ENCODE results near the gene PTPA. TPM values are rescaled to one million over a fixed set of nuclear protein-coding genes. Genes with fewer than 3 reads are reported as not detected.

PTPA gene
- total RNA-seq (2021) (182 and 197 TPM in 2 replicates), Bru-seq, nascent RNA (percentile 67 among the genes with signal in this experiment), BruChase-seq, experiment 1, labeled RNA remaining after a 2-hour chase (percentile 68 among the genes with signal in this experiment), BruChase-seq, experiment 2, labeled RNA remaining after a 6-hour chase (percentile 81 among the genes with signal in this experiment)
- long read RNA-seq, partial matches to known transcripts, result 53 of 62 reads
- long read RNA-seq, other reads (novel, unspliced or antisense), result 1 of 62 reads

DNA sequence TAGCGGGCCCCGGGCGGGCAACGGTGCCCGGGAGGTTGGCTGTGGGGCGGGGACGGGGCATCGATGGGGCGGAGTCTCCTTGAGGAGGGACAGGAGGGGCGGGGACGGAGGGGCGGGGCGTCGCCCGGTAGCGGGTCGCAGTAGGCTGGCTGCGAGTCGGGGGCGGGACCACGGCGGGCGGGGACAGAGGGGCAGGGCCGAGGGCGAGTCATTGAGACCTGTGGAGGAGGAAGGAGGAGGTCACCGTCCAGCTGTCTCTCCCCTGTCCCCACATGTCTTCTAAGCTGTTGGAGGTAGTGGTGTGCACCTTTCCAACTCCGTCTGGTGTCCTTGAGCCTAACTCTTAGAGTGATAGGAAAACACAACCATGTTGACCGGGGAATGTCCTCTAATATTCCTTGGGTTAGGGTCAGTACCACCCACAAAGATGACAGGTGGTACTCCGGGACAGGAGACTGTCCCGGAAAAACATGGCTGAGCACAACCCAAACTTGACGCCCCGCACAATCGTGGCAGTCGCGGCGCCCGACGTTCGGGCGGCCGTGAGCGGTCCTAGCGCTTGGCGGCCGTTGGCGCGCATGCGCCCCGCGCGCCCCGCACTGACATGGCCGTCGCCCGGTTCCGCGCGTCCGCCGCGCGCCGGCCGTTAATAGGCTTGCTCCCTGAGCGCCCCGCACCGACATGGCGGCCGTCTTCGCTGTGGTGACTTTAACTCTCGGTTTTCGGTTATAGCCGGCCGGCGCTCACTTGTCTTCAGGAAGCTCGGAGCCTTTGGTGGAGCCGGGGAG is at the start of gene PTPA, which contains the start of gene CRAT:
PTPA (plus strand) TSS at position 676 of the 788 bp plus-strand sequence. CDS start 186 bp downstream, outside the sequence.
CRAT (minus strand) TSS at position 54 of the 788 bp plus-strand sequence. CDS start 284 bp downstream, outside the sequence.
- intact Hi-C loops (cut with micrococcal nuclease; ENCODE audit: unreplicated experiment), result loop anchor here (1.0 to 5.0 kb wide), 4 partner anchors 30 to 739 kb away; partner anchors contain the start of genes DOLPP1, SH3GLB2 and URM1
- peak; percentile 78 to 96 for DNase-seq
- BruUV-seq (replicated peaks), result TSS peak; percentile 78
- peak within 1 kb of the TSS; percentile 93 for H3K4me3 ChIP-seq
- POLR2A ChIA-PET (ENCODE audit: unreplicated experiment), result interaction anchor here (0.6 to 1.3 kb wide), 2 partner anchors 30 to 298 kb away, joined by 3 read pairs; partner anchors contain the start of gene DOLPP1
- H3K27me3 ChIP-seq (ENCODE audit: insufficient read depth, low read depth), result no peaks in the 10 kb centered on the region
- peaks cover 36% of the 10 kb centered on the region; the same call in 1 of the 2 replicates for H3F3A ChIP-seq (ENCODE audit: insufficient read depth, low read depth)
- CTCF ChIA-PET, result no interaction called here
- H2AFZ ChIP-seq, result peak within 1 kb of the TSS; percentile 98
- H3K4me1 ChIP-seq (replicated peaks; ENCODE audit: insufficient read depth), result peaks cover 24% of the 10 kb centered on the region; the same call in 1 of the 2 replicates
- no peaks in the 10 kb centered on the region for H3K9me2 ChIP-seq (ENCODE audit: insufficient read depth)
- H4K20me1 ChIP-seq (ENCODE audit: insufficient read depth), result no peaks in the 10 kb centered on the region
- TF ChIP-seq, protein P1, sequence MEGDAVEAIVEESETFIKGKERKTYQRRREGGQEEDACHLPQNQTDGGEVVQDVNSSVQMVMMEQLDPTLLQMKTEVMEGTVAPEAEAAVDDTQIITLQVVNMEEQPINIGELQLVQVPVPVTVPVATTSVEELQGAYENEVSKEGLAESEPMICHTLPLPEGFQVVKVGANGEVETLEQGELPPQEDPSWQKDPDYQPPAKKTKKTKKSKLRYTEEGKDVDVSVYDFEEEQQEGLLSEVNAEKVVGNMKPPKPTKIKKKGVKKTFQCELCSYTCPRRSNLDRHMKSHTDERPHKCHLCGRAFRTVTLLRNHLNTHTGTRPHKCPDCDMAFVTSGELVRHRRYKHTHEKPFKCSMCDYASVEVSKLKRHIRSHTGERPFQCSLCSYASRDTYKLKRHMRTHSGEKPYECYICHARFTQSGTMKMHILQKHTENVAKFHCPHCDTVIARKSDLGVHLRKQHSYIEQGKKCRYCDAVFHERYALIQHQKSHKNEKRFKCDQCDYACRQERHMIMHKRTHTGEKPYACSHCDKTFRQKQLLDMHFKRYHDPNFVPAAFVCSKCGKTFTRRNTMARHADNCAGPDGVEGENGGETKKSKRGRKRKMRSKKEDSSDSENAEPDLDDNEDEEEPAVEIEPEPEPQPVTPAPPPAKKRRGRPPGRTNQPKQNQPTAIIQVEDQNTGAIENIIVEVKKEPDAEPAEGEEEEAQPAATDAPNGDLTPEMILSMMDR (conservative IDR thresholded peaks at IDR 0.05), result no peak
- no peak for TF ChIP-seq EZH2 (IDR thresholded peaks at IDR 0.05; ENCODE audit: low read depth)
- H3K9me3 ChIP-seq (ENCODE audit: insufficient read depth, low read depth), result no peaks in the 10 kb centered on the region
- peak within 1 kb of the TSS; percentile 74 for H3K27ac ChIP-seq
- H3K4me2 ChIP-seq, result peak within 1 kb of the TSS; percentile 95
- peaks cover 41% of the 10 kb centered on the region for H3K79me2 ChIP-seq (ENCODE audit: low read depth)
- no peaks in the 10 kb centered on the region for H3K36me3 ChIP-seq (ENCODE audit: low read depth)

DNA sequence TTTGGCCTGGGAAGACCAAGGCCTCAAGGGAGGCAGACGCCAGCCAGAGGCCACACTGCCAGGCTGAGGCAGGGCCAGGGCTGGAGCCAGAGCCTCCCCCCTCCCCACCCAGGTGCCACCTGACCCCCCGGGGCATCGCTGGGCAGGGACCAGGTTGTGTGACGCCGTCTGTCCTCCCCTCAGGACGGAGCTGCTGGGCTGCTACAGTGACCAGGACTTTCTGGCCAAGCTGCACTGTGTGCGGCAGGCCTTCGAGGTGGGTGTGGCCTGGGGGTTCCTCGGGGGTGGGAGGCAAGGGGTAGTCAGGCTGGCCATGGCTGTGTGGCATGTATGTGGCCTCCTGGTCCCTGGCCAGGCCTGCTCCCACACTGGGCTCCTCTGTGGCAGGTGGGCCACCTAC is 48.2 kb upstream of the PTPA start:
- Histone ChIP-seq H3K27ac (no peak overlapping the region), H3K79me2 (ENCODE audit: low read depth) (no peaks in the 10 kb centered on the region), H3K4me2 (no peak overlapping the region), H2AFZ (no peak overlapping the region), H3K9me2 (ENCODE audit: insufficient read depth) (no peaks in the 10 kb centered on the region), H3F3A (ENCODE audit: insufficient read depth, low read depth) (peaks cover 12% of the 10 kb centered on the region; the same call in 1 of the 2 replicates), H3K27me3 (ENCODE audit: insufficient read depth, low read depth) (no peaks in the 10 kb centered on the region), H4K20me1 (ENCODE audit: insufficient read depth) (no peaks in the 10 kb centered on the region), H3K4me3 (no peak overlapping the region), H3K9me3 (ENCODE audit: insufficient read depth, low read depth) (no peaks in the 10 kb centered on the region), H3K4me1 (replicated peaks; ENCODE audit: insufficient read depth) (peaks cover 22% of the 10 kb centered on the region), H3K36me3 (ENCODE audit: low read depth) (0 out of 2 replicates have a peak, but pooled peaks cover 5% of the 10 kb centered on the region)
- DNase-seq, result no peak
- POLR2A ChIA-PET (ENCODE audit: unreplicated experiment), result no interaction called here
- intact Hi-C loops (cut with micrococcal nuclease; ENCODE audit: unreplicated experiment), result no loop called here
- TF ChIP-seq EZH2 (IDR thresholded peaks at IDR 0.05; ENCODE audit: low read depth), result no peak
- TF ChIP-seq, protein P1 (conservative IDR thresholded peaks at IDR 0.05), result no peak
- no TSS peak for BruUV-seq (replicated peaks)
- CTCF ChIA-PET, result no interaction called here

DNA sequence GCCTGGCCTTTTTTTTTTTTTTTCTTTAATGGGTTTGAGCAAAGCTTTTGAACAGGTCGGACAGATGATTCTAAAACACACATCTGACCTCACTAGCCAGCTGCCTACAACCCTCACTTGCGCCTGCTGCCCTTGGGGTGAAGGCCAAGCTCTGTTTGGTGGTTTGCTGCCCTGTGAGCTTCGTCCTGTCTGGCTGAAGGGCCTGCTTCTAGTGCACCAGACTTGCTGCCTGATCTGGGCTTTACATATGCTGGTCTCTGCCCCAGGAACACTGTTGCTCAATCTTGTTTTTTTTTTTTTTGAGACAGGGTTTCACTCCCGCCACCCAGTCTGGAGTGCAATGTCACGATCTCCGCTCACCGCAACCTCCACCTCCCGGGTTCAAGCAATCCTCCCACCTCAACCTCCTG is 46.7 kb upstream of the PTPA start:
- Histone ChIP-seq H3K27me3 (ENCODE audit: insufficient read depth, low read depth) (no peaks in the 10 kb centered on the region), H3K9me2 (ENCODE audit: insufficient read depth) (no peaks in the 10 kb centered on the region), H4K20me1 (ENCODE audit: insufficient read depth) (no peaks in the 10 kb centered on the region), H3K79me2 (ENCODE audit: low read depth) (no peaks in the 10 kb centered on the region), H3K4me2 (no peak overlapping the region), H3F3A (ENCODE audit: insufficient read depth, low read depth) (no peaks in the 10 kb centered on the region; the same call in 1 of the 2 replicates), H3K4me1 (replicated peaks; ENCODE audit: insufficient read depth) (peaks cover 7% of the 10 kb centered on the region), H3K27ac (no peak overlapping the region), H3K4me3 (no peak overlapping the region), H3K36me3 (ENCODE audit: low read depth) (0 out of 2 replicates have a peak, but pooled peaks cover 5% of the 10 kb centered on the region), H3K9me3 (ENCODE audit: insufficient read depth, low read depth) (no peaks in the 10 kb centered on the region), H2AFZ (no peak overlapping the region)
- intact Hi-C loops (cut with micrococcal nuclease; ENCODE audit: unreplicated experiment), result no loop called here
- TF ChIP-seq EZH2 (IDR thresholded peaks at IDR 0.05; ENCODE audit: low read depth), result no peak
- TF ChIP-seq, protein P1 (conservative IDR thresholded peaks at IDR 0.05), result no peak
- DNase-seq, result no peak
- POLR2A ChIA-PET (ENCODE audit: unreplicated experiment), result no interaction called here
- CTCF ChIA-PET, result no interaction called here
- BruUV-seq (replicated peaks), result no TSS peak

All from PC-9 (cell line).